NOMO-1 treated with dmso at 0.1 percent for 144 hours (cell line): Measurements from ENCODE around the gene EIF4B.
A peak's percentile ranks its signal among the peaks of the same experiment; 100 is the strongest.
"Not testable (repeated sequence)": the region's sequence is repeated elsewhere in the genome, so short reads cannot be mapped to it uniquely, and the experiment has no call there.

Experiments
- DNase-seq: peaks from one replicate; lab custom pipeline; 2025; ENCODE audit not compliant: unreplicated experiment; lab: John Stamatoyannopoulos, UW

EIF4B gene

GRCh38 chr12:53005986-53006809 lies at the start of gene EIF4B:
EIF4B (plus strand) TSS chr12:53006456; CDS start chr12:53006484, 28 bp downstream.
- peak; percentile 99 for DNase-seq

- no peak for DNase-seq
Measured at GRCh38 chr12:52956987-52957386, 49.3 kb upstream of the EIF4B start.

GRCh38 chr12:52964556-52965336 lies 41.5 kb upstream of the EIF4B start:
- DNase-seq: no peak

DNA sequence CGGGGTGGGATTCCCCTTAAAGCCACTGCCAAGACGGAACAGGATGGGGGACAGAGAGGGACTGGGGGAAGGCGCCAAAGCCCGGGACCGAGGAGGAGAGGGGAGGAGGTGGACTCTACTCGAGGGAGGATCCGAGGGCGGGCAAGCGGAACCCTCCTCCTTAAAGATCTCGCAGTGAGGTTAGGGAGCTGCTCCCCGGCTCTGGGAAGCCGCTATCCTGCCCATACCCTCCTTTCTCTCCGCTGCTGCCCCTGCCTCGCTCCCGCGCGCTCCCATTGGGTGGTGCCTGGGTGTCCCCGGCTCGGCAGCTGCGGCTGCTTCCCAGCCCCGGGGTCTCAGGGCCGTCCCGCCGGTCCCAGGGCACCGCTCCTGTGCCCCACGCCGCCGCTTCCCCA lies 40.9 kb upstream of the EIF4B start:
- DNase-seq: no peak

DNA sequence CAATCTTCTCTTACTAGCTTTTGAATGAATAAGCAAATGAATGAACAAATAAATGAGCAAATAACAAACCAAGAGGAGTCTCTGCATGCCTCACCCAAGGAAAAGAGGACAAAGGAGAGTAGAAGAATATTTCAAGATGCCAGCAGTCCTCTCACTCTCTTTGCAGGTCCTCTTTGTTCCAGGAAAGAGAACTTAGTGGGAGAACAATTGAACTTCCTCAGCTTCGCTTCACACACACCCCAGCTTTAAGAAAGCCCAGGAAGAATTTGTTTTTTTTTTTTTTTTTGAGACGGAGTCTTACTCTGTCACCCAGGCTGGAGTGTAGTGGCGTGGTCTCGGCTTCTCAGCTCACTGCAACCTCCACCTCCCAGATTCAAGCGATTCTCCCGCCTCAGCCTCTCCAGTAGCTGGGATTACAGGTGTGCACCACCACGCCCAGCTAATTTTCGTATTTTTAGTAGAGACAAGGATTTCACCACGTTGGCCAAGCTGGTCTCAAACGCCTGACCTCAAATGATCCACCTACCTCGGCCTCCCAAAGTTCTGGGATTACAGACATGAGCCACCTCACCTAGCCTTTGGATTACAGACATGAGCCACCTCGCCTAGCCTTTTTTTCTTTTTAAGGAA lies 37.0 kb upstream of the EIF4B start:
- no peak for DNase-seq

DNA sequence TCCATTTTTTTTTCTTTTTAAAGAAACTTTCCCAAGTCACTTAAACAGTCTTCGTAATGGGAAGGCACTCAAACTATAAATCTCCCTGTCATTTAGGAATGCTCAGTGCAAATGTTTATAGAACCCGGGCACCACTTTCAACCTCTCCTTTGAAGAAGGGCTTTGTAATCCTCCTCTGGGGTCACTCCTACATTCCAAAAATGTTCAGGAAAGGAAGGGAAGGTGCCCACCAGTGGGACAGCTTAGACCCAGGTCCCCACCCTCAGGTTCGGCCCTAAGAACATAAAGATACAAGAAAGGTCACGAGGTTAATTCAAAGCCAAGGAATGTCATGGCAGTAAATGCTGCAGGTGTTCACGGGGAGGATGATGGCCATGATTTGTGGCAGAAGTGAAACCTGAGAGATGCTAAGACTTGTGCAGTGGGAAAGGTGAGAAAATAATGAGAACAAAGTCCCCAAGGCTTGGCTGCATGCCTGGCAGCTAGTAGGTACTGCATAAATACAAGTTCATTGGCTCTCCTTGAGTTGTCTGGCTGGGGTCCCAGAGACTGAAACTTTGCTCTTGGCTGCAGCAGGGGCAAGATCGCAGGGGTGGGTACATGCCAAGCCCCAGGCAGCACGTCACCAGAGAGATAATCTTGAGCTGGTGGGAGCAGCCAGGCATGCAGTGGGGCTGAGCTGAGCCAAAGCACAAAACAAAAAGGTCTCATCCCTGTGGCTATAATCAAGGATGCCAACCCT lies 36.3 kb upstream of the EIF4B start:
- no peak for DNase-seq

- no peak for DNase-seq
Measured at GRCh38 chr12:52971679-52972329, 34.5 kb upstream of the EIF4B start.

DNA sequence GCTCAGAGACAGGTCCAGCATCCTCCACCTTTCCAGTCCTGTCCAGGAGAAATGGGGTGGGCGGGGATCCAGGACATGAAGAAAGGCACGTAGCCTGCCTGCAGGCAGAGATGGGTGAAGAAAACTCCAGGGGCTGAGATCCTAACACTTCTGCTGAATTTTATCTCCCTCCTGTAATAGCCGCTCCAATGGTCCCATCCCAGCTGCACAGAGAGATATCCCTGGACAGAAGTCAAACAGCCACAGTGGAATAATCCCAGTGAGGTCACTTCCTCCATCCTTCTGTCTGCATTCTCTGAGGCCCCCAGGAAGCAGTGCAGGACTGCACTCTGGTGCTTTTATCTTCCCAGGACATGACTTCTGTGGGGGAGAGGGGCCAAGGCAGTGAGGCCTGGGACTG lies 31.1 kb upstream of the EIF4B start:
- DNase-seq: no peak

DNA sequence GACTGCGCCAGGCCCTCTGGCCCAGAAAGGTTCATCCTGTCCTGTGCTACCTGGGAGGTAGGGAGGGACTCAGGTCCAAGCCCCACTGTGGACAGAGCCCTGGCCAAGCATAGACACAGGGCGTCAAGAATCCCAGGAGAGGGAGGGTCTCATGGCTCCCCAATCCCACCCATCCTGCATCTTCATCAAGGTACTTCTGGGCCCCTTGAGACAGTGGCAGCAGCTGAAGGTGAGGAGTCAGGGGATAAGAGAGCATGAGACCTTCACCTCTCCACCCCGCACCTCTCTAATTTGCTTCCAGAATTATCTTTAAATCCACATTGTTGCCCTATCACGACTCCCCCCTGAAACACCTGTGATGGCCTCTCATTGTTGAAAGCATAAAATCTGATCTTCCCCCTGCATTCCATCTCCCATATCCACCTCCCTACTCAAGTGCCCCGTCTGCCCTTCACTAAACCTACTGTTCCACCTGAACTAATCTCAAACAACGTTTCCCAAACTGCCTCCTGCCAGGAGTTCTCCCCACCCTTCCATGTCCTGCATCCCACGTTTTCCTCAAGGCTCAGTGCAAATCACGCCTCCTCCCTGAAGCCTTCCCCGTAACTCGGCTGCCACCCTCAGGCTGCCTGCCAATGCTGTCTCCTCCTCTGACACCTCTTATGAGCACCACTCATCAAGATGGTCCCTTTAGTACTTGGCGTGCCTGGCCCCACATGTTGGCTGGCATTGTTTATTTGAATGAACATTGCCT lies 30.3 kb upstream of the EIF4B start:
- no peak for DNase-seq

GRCh38 chr12:52976574-52977071 lies 29.6 kb upstream of the EIF4B start:
- DNase-seq: no peak

GRCh38 chr12:52977170-52977569 lies 29.1 kb upstream of the EIF4B start:
- DNase-seq: no peak

GRCh38 chr12:52980096-52980649 lies 26.1 kb upstream of the EIF4B start:
- DNase-seq: no peak

DNA sequence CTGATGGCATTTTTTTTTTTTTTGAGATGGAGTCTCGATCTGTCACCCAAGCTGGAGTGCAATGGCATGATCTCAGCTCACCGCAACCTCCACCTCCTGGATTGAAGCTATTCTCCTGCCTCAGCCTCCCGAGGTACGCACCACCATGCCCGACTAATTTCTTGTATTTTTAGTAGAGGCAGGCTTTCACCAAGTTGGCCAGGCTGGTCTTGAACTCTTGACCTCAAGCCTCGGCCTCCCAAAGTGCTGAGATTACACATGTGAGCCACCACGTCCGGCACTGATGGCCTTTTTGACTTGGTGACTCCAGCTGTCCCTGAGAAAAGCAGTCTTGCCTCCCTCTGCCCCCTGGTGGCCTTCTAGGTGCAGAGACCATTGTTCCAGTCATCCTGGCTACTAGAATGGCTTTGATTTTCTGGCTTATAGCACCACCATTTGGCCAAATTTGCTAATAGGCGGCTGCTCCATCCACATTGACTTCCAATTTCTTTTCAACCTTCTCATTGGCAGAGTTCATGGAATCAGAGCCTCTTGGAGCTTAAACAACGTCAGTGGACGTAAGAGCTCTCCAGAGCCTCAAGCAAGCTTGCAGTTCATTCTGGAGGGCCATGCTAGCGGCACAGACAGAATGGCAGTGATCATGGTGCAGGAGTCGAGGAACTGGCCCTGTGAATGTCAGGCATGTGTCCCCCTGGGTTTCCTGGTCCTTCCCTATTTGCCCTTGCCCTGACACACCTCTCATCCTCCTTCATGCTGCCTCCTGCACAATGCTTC lies 25.4 kb upstream of the EIF4B start:
- peak; percentile 87 for DNase-seq

DNA sequence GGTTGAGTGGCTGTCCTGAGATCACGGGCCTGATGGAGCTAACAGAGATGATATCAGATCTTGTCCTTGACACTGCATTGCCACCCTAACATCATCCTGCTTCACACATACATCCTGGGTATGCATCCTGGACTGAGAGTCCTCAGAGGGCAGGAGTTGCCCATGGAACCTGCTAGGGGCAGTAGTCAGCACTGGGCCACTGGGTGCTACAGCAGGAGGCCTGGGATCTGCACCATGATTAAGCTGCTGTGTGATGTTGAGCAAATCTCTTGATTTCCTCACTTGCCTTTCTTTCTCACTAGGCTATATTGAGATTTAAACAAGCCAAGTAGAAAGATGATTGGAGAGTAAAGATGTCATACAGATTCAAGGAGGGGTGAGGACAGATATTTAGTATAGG lies 22.1 kb upstream of the EIF4B start:
- DNase-seq: no peak

GRCh38 chr12:52988898-52989297 lies 17.4 kb upstream of the EIF4B start:
- no peak for DNase-seq

- no peak for DNase-seq
Measured at GRCh38 chr12:52990206-52990605, 16.1 kb upstream of the EIF4B start.

GRCh38 chr12:52992240-52992639 lies 14.0 kb upstream of the EIF4B start:
- DNase-seq: not testable (repeated sequence)

GRCh38 chr12:52992699-52993557 lies 13.3 kb upstream of the EIF4B start:
- DNase-seq: no peak
